ENCODE measurements around the gene KCNIP3.

Gene KCNIP3

DNA sequence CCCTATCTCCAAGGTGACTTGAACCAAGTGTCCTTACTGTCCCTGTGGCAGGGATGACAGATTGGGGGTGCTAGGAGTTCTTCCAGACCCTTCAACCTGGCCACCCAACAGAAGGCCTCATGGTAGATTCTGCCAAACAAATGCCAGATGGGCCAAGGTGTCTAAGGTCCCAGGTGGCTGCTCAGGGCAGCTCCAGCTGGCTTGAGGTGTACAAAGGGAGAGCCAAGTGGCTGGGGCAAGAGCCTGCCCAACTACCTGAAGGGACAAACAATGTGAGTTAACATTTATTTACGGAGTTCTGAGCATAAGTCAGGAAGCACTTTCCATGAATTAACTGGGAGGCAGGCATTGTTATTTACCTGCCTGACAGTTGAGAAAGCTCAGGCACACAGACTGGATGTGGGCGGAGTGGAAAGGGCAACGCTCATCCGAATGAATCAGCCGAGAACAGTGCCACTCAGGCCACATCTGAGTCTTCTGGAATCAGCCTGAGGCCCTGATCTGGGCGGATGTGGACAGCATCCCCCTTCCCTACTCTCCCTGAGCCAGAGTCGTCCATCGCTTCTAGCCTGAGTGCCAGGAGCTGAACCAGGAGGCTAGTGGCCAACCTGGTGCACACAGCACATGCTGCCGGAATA, 4.4 kb upstream of the KCNIP3 start:
- Histone ChIP-seq H3K27ac (no peak overlapping the region), H3K4me2 (no peak overlapping the region)

DNA sequence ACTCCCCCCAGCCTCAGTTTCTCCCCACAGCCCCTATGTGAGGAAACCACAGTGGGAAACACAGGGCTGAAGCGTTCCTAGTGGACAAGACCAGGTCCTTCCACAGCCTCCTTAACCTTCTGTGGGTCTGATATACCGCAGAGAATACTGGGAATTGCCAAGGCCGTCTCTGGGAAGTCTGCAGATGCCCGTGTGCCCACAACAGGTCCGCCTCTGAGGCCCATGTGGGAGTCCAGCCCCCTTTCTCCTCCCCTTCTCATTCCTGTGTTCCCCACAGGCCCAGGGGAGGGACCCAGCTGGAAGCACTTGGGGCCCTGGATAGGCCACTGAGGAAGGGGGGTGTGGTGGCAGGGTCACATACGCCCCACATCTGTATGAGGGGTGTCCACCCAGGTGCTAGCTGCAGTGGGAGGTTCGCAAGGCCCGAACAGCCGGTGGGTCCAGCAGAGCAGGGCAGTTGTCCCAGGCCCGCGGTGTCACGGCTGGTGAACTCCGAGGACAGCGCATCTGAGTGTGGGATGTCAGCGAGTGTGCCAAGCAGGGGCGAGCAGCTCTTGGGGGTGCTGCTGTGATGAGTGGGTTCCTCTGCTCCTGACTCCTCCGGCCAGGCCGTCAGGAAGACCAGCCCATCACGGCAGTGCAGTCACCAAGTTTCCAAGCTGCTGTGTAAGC, 2.4 kb upstream of the KCNIP3 start:
- no peaks in the 10 kb centered on the region for H3K4me1 ChIP-seq (ENCODE audit: low read depth, poor library complexity, severe bottlenecking)
- H3K36me3 ChIP-seq (ENCODE audit: insufficient read depth): no peaks in the 10 kb centered on the region
- no peak overlapping the region for H3K9ac ChIP-seq
- H3K27me3 ChIP-seq (ENCODE audit: insufficient read depth, low read depth): no peaks in the 10 kb centered on the region; the same call in 1 of the 2 replicates
- H3K4me3 ChIP-seq (IDR thresholded peaks at IDR 0.05; ENCODE audit: insufficient read depth, low read depth, low read length): no peak overlapping the region
- H3K27ac ChIP-seq: no peak overlapping the region
- H3K79me2 ChIP-seq (ENCODE audit: insufficient read depth, low read depth): no peaks in the 10 kb centered on the region
- H4K20me1 ChIP-seq (ENCODE audit: insufficient read depth): no peaks in the 10 kb centered on the region
- TF ChIP-seq CTCF (conservative IDR thresholded peaks at IDR 0.05; ENCODE audit: low read depth, low read length): no peak
- H3K4me2 ChIP-seq: no peak overlapping the region
- H2AFZ ChIP-seq (ENCODE audit: low read depth): no peak overlapping the region

More for the DNA sequence above, 4.4 kb upstream of the KCNIP3 start:
- no peak overlapping the region for H3K4me3 ChIP-seq (IDR thresholded peaks at IDR 0.05; ENCODE audit: insufficient read depth, low read depth, low read length)
- H2AFZ ChIP-seq (ENCODE audit: low read depth): no peak overlapping the region
- no peaks in the 10 kb centered on the region; the same call in 1 of the 2 replicates for H3K27me3 ChIP-seq (ENCODE audit: insufficient read depth, low read depth)
- no peak overlapping the region for H3K9ac ChIP-seq
- no peaks in the 10 kb centered on the region for H4K20me1 ChIP-seq (ENCODE audit: insufficient read depth)
- no peak for TF ChIP-seq CTCF (conservative IDR thresholded peaks at IDR 0.05; ENCODE audit: low read depth, low read length)
- H3K79me2 ChIP-seq (ENCODE audit: insufficient read depth, low read depth): no peaks in the 10 kb centered on the region
- no peaks in the 10 kb centered on the region for H3K4me1 ChIP-seq (ENCODE audit: low read depth, poor library complexity, severe bottlenecking)
- H3K36me3 ChIP-seq (ENCODE audit: insufficient read depth): no peaks in the 10 kb centered on the region

DNA sequence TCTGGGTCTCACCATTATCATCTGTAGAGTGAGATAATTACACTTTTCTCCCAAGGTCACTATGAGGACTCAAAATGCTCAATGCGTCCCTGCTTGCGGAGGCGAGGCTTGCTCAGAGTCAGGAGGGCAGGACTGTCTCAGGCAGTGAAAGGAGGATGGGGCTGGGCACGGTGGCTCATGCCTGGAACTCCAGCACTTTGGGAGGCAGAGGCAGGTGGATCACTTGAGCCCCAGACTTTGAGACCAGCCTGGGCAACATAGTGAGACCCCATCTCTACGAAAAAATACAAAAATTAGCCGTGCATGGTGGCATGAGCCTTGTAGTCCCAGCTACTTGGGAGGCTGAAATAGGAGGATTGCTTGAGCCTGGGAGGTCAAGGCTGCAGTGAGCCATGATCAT, 1.8 kb upstream of the KCNIP3 start:
- no peak overlapping the region for H3K27ac ChIP-seq
- H3K4me1 ChIP-seq (ENCODE audit: low read depth, poor library complexity, severe bottlenecking): no peaks in the 10 kb centered on the region
- no peak overlapping the region for H3K4me3 ChIP-seq (IDR thresholded peaks at IDR 0.05; ENCODE audit: insufficient read depth, low read depth, low read length)
- H3K36me3 ChIP-seq (ENCODE audit: insufficient read depth): no peaks in the 10 kb centered on the region
- no peak overlapping the region for H2AFZ ChIP-seq (ENCODE audit: low read depth)
- TF ChIP-seq CTCF (conservative IDR thresholded peaks at IDR 0.05; ENCODE audit: low read depth, low read length): no peak
- no peak overlapping the region for H3K9ac ChIP-seq
- H3K4me2 ChIP-seq: no peak overlapping the region
- no peaks in the 10 kb centered on the region; the same call in 1 of the 2 replicates for H3K27me3 ChIP-seq (ENCODE audit: insufficient read depth, low read depth)
- H3K79me2 ChIP-seq (ENCODE audit: insufficient read depth, low read depth): no peaks in the 10 kb centered on the region
- no peaks in the 10 kb centered on the region for H4K20me1 ChIP-seq (ENCODE audit: insufficient read depth)

DNA sequence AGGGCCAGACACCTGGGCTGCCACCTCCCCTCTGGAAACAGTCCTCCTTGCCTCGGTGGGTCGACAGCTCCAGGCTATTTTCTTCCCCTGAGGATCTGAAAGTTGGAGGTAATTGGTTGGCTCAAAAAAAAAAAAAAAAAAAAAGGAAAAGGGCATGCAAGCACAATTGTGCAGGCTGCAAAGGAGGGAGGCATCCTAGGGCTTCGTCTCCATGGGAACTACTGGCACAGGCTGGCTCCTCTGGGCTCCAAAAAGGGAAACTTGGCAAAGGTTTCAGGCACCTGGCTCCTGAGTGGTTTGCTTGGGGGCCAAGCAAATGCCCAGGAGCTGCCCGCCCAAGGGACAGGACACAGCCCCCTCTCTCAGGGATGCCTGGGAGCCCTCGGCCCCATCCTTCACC, 1.1 kb upstream of the KCNIP3 start:
- Histone ChIP-seq H3K79me2 (ENCODE audit: insufficient read depth, low read depth) (no peaks in the 10 kb centered on the region), H3K4me2 (no peak overlapping the region), H2AFZ (ENCODE audit: low read depth) (no peak overlapping the region), H3K27me3 (ENCODE audit: insufficient read depth, low read depth) (no peaks in the 10 kb centered on the region; the same call in 1 of the 2 replicates), H4K20me1 (ENCODE audit: insufficient read depth) (no peaks in the 10 kb centered on the region), H3K27ac (no peak overlapping the region), H3K4me3 (IDR thresholded peaks at IDR 0.05; ENCODE audit: insufficient read depth, low read depth, low read length) (no peak overlapping the region), H3K36me3 (ENCODE audit: insufficient read depth) (no peaks in the 10 kb centered on the region), H3K4me1 (ENCODE audit: low read depth, poor library complexity, severe bottlenecking) (no peaks in the 10 kb centered on the region), H3K9ac (no peak overlapping the region)
- TF ChIP-seq CTCF (conservative IDR thresholded peaks at IDR 0.05; ENCODE audit: low read depth, low read length): no peak
